GM12801 (cell line): Measurements from ENCODE around the gene ANTXR1.

Experiments used
- CTCF ChIP-seq: IDR thresholded peaks from one replicate; pipeline ENCODE4 v1.5.1; 2011; ENCODE audit warnings: control low read depth; ENCODE audit not compliant: insufficient read length; ENCODE audit errors: extremely low read depth

The ANTXR1 gene

GRCh38 chr2:69181806-69182427 is 168.9 kb downstream of the ANTXR1 start:
- TF ChIP-seq CTCF, result no peak

- no peak for TF ChIP-seq CTCF
Measured at GRCh38 chr2:69183659-69184058, 170.7 kb downstream of the ANTXR1 start.

- TF ChIP-seq CTCF, result no peak
Measured at GRCh38 chr2:69184224-69184623, 171.2 kb downstream of the ANTXR1 start.

- TF ChIP-seq CTCF, result no peak
Measured at GRCh38 chr2:69185807-69186206, 172.8 kb downstream of the ANTXR1 start.

- no peak for TF ChIP-seq CTCF
Measured at GRCh38 chr2:69186614-69187013, 173.6 kb downstream of the ANTXR1 start.

- TF ChIP-seq CTCF, result no peak
Measured at GRCh38 chr2:69188182-69188900, 175.4 kb downstream of the ANTXR1 start.

GRCh38 chr2:69190743-69191404 is 177.9 kb downstream of the ANTXR1 start:
- no peak for TF ChIP-seq CTCF
